CD4-positive, alpha-beta T cell (primary cell): ENCODE measurements around the gene SNRNP25. TPM values are rescaled to one million over a fixed set of nuclear protein-coding genes. Genes with fewer than 3 reads are reported as not detected.

Experiments
- ATAC-seq: fragments of 200-7000 bp; cut with Tn5 transposase; one replicate; pipeline ENCODE4 v1.10.0; 2022; ENCODE audit warnings: mild to moderate bottlenecking; ENCODE audit not compliant: poor library complexity
- CTCF ChIA-PET: fragments of 350-600 bp; sonication (Branson Sonifier 250); formaldehyde crosslinking; loops from one replicate; lab custom pipeline; 2021; ENCODE audit warnings: antibody characterized with exemption, inconsistent platforms; lab: Charles Lee
- POLR2A ChIA-PET: fragments of 350-600 bp; sonication (Branson Sonifier 250); formaldehyde crosslinking; loops from one replicate; lab custom pipeline; 2021; ENCODE audit warnings: antibody characterized with exemption, inconsistent platforms; lab: Charles Lee
- DNase-seq, 14 experiments: peaks; one replicate each; pipeline ENCODE4 v3.0.0-alpha.2; 2013 to 2020; ENCODE audit warnings: mixed read lengths in 2 of 14
- H3K27ac ChIP-seq, 2 donors: one replicate each; pipeline versions ENCODE4 v1.5.1 to v1.7.0; 2013; ENCODE audit warnings: low read length in 2 of 2, low read depth in 1 of 2, mild to moderate bottlenecking in 1 of 2
- H3K27me3 ChIP-seq, 2 experiments: 1 replicate in 1 of 2; 2 replicates in 1 of 2; pipeline versions ENCODE4 v1.6.1 to v1.7.0; 2013; ENCODE audit warnings: low read length in 2 of 2, control low read depth in 1 of 2, mild to moderate bottlenecking in 1 of 2, moderate library complexity in 1 of 2; ENCODE audit not compliant: insufficient read depth in 2 of 2, control insufficient read depth in 1 of 2
- H3K36me3 ChIP-seq: one replicate; pipeline ENCODE4 v1.6.1; 2013; ENCODE audit warnings: low read length, control low read depth; ENCODE audit not compliant: insufficient read depth
- H3K4me1 ChIP-seq: one replicate; pipeline ENCODE4 v1.6.1; 2013; ENCODE audit warnings: low read length, control low read depth; ENCODE audit not compliant: insufficient read depth
- H3K4me3 ChIP-seq: one replicate; pipeline ENCODE4 v1.5.1; 2013; ENCODE audit warnings: mild to moderate bottlenecking, low read length, moderate library complexity
- H3K9me3 ChIP-seq, 2 experiments: 1 replicate in 1 of 2; 2 replicates in 1 of 2; pipeline versions ENCODE4 v1.6.1 to v1.7.0; 2013; ENCODE audit warnings: low read length in 2 of 2, mild to moderate bottlenecking in 2 of 2, control low read depth in 1 of 2, moderate library complexity in 1 of 2; ENCODE audit not compliant: control insufficient read depth in 1 of 2, insufficient read depth in 1 of 2
- H3K27ac Mint-ChIP-seq: one replicate; pipeline ENCODE4 v1.8.0; 2020; ENCODE audit warnings: mixed read lengths
- H3K27me3 Mint-ChIP-seq: one replicate; pipeline ENCODE4 v1.8.0; 2021; ENCODE audit warnings: mixed read lengths
- H3K36me3 Mint-ChIP-seq: one replicate; pipeline ENCODE4 v1.8.0; 2021; ENCODE audit warnings: low read depth, mixed read lengths
- H3K4me1 Mint-ChIP-seq: one replicate; pipeline ENCODE4 v1.8.0; 2021; ENCODE audit warnings: low read depth, mixed read lengths
- H3K4me3 Mint-ChIP-seq: one replicate; pipeline ENCODE4 v1.8.0; 2020; ENCODE audit warnings: mild to moderate bottlenecking, mixed read lengths
- H3K9me3 Mint-ChIP-seq: one replicate; pipeline ENCODE4 v1.8.0; 2020; ENCODE audit warnings: mixed read lengths
- CTCF ChIP-seq: fragments of 200-600 bp; IDR thresholded peaks from one replicate; pipeline ENCODE4 v1.8.0; 2022; ENCODE audit warnings: antibody characterized with exemption, mild to moderate bottlenecking
- intact Hi-C, 2 experiments: fragments of 100-400 bp; cut with DNase I in 1 of 2; cut with micrococcal nuclease in 1 of 2; formaldehyde crosslinking; loops; one replicate each; pipeline versions ENCODE4 v1.15.1 to v1.9.0; 2023 to 2025; cut with DNase I, micrococcal nuclease
- total RNA-seq, 174 experiments: library from RNA in 2 of 174; stranded (reverse) in 2 of 174; gene quantifications; one replicate each; pipeline ENCODE4 v1.2.3 and lab custom pipeline; 2021 to 2026

Gene SNRNP25
- total RNA-seq, 2 experiments from 2014 or later, result 4.8 to 5.1 TPM

GRCh38 chr16:83781-84615 is 30.4 kb downstream of the SNRNP25 start:
- Mint-ChIP-seq H3K27me3 (no peaks in the 10 kb centered on the region), H3K36me3 (peaks cover 21% of the 10 kb centered on the region), H3K27ac (peak overlapping the region; percentile 46), H3K4me3 (peak overlapping the region; percentile 3), H3K4me1 (peaks cover 28% of the 10 kb centered on the region), H3K9me3 (no peaks in the 10 kb centered on the region)
- DNase-seq (peak in 2 of 14 experiments; percentile 20 to 37), ATAC-seq (peak; percentile 43)
- Histone ChIP-seq H3K27ac (peak overlapping the region in 1 of 2 donors; percentile 50), H3K27me3 (no peaks in the 10 kb centered on the region), H3K4me1 (peaks cover 27% of the 10 kb centered on the region), H3K4me3 (no peak overlapping the region), H3K36me3 (peaks cover 48% of the 10 kb centered on the region), H3K9me3 (no peaks in the 10 kb centered on the region)
- intact Hi-C loops, result no loop called here
- ChIA-PET CTCF (interaction anchor here (1.3 kb wide), 1 partner anchor 18 kb away, joined by 3 read pairs; no protein-coding TSS in a partner anchor), POLR2A (no interaction called here)
- no peak for TF ChIP-seq CTCF

GRCh38 chr16:84718-85406 is 31.2 kb downstream of the SNRNP25 start:
- H3K27me3 Mint-ChIP-seq, result no peaks in the 10 kb centered on the region
- H3K36me3 ChIP-seq, result peaks cover 46% of the 10 kb centered on the region
- H3K4me1 ChIP-seq, result peaks cover 26% of the 10 kb centered on the region
- H3K27me3 ChIP-seq, result no peaks in the 10 kb centered on the region
- intact Hi-C loops, result no loop called here
- no peak for TF ChIP-seq CTCF
- DNase-seq, result peak in 5 of 14 experiments; percentile 8 to 43 (median 30)
- ChIA-PET POLR2A (interaction anchor here (0.8 kb wide), 2 partner anchors 12 to 22 kb away, joined by 3 to 4 read pairs; no protein-coding TSS in a partner anchor), CTCF (interaction anchor here (0.6 to 1.3 kb wide), 2 partner anchors 19 to 54 kb away, joined by 3 read pairs; no protein-coding TSS in a partner anchor)
- peak; percentile 52 for ATAC-seq
- no peaks in the 10 kb centered on the region for H3K9me3 ChIP-seq
- H3K4me3 ChIP-seq, result no peak overlapping the region
- H3K36me3 Mint-ChIP-seq, result peaks cover 21% of the 10 kb centered on the region
- peaks cover 28% of the 10 kb centered on the region for H3K4me1 Mint-ChIP-seq
- no peak overlapping the region for H3K27ac ChIP-seq
- no peaks in the 10 kb centered on the region for H3K9me3 Mint-ChIP-seq
- H3K4me3 Mint-ChIP-seq, result no peak overlapping the region
- peak overlapping the region; percentile 46 for H3K27ac Mint-ChIP-seq

GRCh38 chr16:85407-85782 is 31.8 kb downstream of the SNRNP25 start:
- H3K4me3 ChIP-seq, result no peak overlapping the region
- ChIA-PET POLR2A (interaction anchor here (0.6 to 0.8 kb wide), 3 partner anchors 10 to 22 kb away, joined by 3 to 4 read pairs (median 3); no protein-coding TSS in a partner anchor), CTCF (interaction anchor here (0.6 to 1.3 kb wide), 2 partner anchors 20 to 54 kb away, joined by 3 read pairs; no protein-coding TSS in a partner anchor)
- peaks cover 28% of the 10 kb centered on the region for H3K4me1 Mint-ChIP-seq
- no peaks in the 10 kb centered on the region for H3K27me3 Mint-ChIP-seq
- no peaks in the 10 kb centered on the region for H3K9me3 Mint-ChIP-seq
- H3K36me3 ChIP-seq, result peaks cover 49% of the 10 kb centered on the region
- no peak overlapping the region for H3K27ac ChIP-seq
- H3K4me3 Mint-ChIP-seq, result no peak overlapping the region
- H3K9me3 ChIP-seq, result no peaks in the 10 kb centered on the region
- ATAC-seq, result no peak
- peaks cover 23% of the 10 kb centered on the region for H3K36me3 Mint-ChIP-seq
- H3K4me1 ChIP-seq, result peaks cover 26% of the 10 kb centered on the region
- TF ChIP-seq CTCF, result no peak
- DNase-seq, result no peak
- H3K27ac Mint-ChIP-seq, result no peak overlapping the region
- no peaks in the 10 kb centered on the region for H3K27me3 ChIP-seq
- intact Hi-C loops, result no loop called here
